HG03025 (cell line): ENCODE results near the gene EIF4G3.
"Not testable (repeated sequence)": the region's sequence is repeated elsewhere in the genome, so short reads cannot be mapped to it uniquely, and the experiment has no call there.

Source experiments
- ATAC-seq: cut with Tn5 transposase; IDR thresholded peaks from one replicate; pipeline ENCODE4 v1.9.1; 2021; ENCODE audit warnings: mild to moderate bottlenecking, moderate library complexity; ENCODE audit not compliant: unreplicated experiment, low FRiP score

The EIF4G3 gene

DNA sequence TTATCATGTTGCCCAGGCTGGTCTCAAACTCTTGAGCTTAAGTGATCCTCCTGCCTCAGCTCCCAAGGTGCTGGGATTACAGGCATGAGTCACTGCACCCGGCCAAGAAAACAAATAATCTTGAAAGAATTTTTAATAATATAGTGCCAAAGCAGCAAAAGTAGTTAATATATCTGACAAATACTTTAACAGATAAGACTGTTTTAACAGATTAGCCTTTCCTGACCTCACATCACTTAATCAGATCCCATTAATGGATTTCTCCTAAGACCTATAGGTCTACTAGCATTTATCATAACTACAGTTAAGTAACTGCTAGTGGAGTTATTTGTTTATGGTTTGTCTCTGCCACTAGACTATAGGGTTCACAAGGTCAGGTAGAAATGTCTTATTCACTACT is 328.5 kb downstream of the EIF4G3 start:
- ATAC-seq: no peak

DNA sequence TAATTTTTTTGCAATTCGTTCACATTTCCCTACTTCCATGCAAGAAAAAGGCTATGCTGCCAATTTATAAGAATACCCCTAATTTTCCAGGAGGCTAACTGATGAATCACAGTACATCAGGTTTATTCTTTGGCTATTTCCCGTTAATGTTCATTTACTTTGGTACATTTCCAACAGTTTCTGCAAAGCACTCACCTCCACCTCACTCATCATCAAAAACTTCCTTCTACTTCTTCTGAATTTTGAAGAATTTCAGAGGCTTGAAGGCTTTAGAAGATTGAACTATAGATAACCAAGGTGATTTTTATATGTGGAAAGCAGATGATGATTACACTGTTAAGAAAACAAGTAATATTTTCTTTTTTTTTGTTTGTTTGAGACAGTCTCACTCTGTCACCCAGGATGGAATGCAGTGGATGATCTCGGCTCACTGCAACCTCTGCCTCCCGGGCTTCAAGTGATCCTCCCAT is 329.1 kb downstream of the EIF4G3 start:
- ATAC-seq: no peak

DNA sequence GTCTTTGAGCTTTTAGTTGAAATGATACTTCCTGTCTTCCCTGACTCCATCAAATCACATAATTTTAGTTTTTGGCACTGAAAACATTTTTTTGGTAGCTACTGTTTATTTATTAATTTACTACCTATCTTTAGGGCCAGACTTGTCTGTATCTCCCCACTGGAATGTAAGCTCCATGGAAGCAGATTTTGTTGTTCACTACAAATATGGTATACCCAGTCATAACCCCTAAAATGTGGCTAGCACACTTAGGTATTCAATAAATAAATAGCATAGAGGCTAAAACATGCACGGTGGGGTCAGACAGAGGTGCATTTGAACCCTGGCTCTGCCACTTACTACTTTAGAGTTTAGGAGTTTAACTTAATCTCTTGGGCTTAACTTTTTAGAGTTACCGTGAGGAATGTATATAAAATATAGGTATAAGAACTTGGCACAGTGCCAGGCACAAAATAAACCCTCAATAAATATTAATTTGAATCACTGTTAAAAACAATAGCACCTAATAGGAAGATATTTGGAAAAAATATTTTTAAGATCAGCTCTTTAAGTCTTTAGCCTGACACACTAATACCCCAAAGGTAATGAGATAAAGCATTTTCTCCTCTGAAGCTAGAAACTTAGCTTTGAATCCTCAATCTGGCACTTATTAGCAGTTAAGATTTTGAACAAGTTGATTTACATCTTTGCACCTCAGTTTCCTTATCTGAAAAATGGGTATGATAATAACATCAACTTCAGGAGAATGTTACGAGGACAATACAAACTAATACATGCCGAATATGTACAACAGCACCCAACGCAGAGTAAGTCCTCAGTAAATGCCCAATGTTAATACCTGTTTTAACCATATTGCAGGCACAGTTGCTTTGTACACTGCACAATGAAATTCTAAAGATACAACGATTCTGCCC is 330.0 kb downstream of the EIF4G3 start:
- no peak for ATAC-seq

DNA sequence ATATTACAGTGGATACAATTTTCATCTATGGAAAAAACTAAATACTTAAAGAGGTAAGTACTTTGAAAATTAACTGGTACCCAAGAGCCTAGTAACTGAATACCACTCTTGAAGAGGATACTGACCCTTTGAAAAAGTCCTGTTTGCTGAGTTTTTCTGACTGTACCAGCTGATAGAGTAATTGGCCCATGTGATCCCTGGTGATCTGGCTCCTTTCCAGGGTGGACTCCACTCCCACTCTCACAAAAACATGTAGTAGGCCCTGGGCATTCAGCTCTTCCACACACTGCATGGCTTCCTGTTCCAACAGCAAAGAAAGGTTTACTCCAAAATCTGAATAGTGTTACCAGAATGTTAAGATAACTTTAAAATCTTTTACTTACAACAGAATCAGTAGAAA is 336.0 kb downstream of the EIF4G3 start:
- ATAC-seq: no peak

DNA sequence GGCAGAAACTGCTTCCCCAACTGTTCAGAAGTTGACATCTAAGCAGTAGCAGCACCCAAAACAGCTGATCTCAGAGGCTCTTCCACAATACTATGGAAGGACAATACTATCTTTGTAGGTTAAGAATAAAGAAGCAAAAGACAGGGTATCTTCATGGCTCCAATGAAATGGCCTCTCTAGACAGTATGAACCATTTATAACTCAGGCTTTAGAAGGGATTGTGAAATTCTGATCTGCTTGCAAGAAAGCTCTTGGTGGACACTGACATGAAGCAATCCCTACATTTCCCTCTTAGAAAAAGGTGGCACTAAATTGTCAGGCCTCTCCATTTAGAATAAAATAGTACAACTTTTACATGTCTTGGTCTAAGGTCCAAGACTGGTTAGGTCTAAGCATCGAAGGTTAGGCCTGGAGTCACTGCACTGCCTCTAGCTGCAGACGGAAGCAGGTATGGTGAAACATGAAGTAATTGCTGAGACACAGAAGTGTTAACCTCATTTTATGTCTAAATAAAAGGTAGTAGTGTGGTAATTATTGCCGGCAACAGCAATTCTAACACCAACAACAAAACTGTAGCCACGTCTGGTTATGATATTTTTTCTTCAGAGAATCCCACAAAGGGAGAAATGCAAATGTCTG is 339.0 kb downstream of the EIF4G3 start:
- no peak for ATAC-seq

DNA sequence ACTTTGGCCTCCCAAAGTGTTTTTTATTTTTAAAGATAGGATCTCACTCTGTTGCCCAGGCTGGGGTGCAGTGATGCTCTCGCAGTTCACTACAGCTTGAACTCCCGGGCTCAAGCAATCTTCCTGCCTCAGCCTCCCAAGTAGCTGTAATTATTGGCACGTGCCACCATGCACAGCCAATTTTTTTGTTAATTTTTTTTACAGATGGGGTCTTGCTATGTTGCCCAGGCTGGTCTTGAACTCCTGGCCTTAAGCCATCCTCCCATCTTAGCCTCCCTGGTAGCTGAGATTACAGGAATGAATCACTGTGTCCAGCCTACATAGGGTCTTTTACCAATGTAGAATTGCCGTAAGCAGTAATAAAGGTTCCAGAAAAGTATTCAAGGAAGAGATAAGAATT is 340.5 kb downstream of the EIF4G3 start:
- no peak for ATAC-seq

DNA sequence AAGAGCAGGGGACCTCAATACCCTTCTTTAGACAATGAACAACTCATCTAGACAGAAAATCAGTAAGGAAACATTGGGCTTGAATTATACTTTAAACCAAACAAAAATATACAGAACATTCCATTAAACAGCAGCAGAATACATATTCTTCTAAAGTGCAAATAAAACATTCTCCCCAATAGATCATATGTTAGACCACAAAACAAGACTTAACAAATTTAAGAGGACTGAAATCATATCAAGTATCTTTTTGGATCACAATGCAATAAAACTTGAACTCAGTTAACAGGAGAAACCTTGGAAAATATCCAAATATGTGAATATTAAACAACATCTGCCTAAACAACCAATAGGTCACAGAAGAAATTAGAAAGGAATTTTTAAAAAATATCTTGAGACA is 341.9 kb downstream of the EIF4G3 start:
- ATAC-seq: no peak

DNA sequence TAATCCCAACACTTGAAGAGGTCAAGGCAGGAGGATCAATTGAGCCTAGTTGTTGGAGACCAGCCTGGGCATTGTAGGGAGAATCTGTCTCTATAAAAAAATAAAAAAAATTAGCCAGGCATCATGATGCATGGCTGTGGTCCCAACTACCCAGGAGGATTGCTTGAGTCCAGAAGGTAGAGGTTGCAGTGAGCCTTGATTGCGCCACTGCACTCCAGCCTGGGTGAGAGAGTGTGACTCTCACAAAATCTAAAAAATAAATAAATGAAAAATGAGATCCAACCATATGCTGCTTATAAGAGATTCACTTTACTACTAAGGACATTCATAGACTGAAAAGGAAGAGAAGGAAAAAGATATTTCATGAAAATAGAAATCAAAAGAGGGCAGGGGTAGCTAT is 342.5 kb downstream of the EIF4G3 start:
- ATAC-seq: no peak

DNA sequence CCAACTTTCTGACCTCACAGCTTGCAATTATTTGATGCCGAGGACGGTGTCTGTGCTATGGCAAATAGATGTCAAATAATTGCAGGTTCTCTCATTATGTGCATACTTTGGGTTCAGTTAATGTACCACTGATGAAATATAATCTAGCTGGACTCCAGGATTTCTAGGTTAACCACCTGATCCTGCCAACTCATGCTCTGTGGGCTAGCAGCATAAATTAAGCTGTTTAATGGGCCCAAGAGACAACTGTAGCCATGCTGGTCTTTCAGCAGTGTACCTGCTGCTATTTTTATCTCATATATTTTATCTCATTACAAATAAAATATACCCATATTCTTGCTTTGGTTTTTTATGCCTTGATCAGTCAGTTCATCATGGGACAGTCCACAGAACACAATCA is 346.3 kb downstream of the EIF4G3 start:
- no peak for ATAC-seq

DNA sequence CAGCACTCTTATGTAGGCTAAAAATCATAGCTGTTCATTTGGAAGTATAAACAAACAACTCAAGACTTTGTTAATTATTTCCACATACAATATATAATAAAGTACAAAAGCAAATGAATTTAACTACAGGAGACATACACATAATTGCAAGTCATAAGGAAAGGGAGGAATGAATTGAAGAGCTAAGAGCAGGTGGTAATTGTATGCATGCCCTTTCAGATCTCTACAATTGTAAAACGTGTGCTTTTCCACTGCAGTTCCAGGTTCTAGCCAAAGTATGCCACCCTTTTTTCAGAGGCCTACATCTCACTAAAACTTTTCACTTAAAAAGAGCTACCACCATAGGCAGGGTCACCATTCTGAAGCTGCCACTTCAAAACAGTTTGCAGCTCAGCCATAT is 346.8 kb downstream of the EIF4G3 start:
- ATAC-seq: no peak

DNA sequence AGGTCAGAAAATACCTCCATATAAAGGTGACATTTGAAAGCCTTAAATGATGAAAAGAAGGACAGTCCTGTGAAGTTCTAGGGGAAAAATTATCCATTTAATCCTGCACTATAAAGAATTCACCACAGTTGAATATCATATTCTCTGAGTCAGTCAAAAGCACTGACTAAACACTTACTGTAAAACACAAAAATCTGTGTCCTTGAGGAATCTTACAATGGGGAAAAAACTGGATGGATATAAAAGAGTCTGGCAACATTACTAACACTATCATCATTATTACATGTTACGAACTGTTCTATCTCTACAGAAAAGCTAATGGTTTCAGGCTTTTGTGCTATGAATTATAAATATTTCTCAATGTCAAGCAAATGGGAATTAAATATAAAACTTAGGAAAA is 347.2 kb downstream of the EIF4G3 start:
- no peak for ATAC-seq

DNA sequence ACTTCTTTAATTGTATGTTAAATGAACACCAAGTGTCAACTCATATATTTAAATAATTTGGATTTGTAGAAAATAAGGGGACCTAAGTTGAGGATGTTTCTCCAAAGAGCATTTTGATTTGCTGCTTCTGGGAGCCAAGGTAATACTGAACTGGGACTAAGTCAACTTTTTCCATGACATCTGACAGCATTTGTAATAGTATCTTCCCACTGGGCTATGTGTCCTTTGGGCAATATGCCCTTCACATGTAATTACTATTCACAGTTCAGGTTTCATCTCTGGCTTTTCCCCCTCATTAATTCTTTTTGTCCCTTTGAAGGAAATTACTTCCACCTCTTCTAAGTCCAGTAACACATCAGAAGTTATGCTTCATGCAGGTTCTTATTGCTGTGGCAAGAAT is 352.9 kb downstream of the EIF4G3 start:
- ATAC-seq: no peak

DNA sequence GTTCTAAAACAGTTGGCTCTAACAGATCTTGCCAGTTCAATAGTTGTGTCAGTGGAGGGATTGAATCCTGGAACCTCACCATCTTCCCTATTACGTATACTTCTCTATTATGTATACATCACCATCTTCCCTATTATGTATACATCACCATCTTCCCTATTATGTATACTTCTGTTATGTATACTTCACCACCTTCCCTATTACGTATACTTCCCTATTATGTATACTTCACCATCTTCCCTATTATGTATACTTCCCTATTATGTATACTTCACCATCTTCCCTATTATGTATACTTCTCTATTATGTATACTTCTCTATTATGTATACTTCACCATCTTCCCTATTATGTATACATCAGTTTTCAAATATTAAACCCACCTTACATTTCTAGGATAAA is 355.2 kb downstream of the EIF4G3 start:
- ATAC-seq: no peak

DNA sequence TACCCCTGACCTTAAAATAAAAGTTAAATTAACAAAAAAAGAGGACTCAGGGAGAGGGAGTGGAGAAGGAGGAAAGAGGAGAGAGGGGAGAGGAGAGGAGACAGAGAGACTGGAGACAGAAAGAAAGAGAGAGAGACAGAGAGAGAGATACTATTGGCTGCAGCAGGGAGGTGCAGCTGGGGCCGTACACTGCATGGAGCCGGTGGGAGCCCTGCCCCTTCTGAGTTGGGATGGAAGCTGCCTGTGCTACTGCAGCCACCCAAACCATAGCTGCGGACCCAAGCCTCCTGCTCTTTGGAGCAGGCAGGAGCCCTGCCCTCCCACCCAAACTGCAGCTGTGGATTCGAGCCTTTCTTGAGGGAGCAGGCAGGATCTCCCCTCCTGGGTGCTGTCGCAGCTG is 356.9 kb downstream of the EIF4G3 start:
- no peak for ATAC-seq

DNA sequence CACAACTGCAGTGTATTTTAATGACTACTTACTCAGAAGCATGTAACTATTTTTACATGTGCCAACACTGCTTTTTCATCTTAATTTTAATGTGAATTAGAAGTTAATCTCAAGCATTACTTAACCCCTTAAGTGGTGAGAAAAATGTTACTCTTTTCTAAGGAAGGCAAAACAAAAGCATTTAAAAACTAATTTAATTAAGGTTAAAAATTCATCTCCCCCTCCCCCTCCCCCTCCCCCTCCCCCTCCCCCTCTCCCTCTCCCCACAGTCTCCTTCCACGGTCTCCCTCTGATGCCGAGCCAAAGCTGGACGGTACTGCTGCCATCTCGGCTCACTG is 362.2 kb downstream of the EIF4G3 start:
- no peak for ATAC-seq

DNA sequence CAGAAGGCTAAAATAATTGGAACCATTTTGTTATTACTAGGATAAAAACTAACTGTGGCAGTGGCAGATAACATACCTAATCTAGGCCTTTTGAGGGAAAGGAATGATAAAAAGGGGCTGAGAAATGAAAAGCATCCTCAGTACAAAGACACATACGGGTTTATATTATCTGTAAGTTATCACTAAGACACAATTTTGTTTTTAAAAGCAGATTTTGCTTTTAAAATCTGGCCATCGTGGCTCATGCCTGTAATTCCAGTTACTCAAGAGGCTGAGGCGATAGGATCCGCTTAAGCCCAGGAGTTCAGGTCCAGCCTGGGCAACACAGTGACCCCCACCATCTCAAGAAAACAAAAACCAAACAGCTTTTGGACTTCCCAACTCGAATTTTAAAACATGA is 364.8 kb downstream of the EIF4G3 start:
- ATAC-seq: no peak

DNA sequence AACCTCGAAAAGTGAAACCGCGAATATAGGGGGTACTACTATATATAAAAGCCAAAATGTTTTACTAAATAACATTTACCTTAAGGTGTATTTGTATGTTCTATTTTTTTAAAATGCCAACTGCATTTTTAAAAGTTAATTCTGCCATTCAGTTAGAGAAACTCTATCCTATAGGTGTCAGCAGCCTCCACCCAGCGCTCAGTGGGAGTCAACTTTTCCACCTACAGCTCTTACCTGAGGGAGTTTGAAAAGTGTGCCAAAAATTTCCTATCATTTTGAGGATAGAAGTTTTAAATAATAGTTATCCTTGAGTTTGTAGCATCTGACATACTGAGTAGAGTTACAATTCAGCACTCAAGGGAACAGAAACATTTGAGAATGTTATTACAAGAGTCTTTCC is 383.5 kb downstream of the EIF4G3 start:
- no peak for ATAC-seq

DNA sequence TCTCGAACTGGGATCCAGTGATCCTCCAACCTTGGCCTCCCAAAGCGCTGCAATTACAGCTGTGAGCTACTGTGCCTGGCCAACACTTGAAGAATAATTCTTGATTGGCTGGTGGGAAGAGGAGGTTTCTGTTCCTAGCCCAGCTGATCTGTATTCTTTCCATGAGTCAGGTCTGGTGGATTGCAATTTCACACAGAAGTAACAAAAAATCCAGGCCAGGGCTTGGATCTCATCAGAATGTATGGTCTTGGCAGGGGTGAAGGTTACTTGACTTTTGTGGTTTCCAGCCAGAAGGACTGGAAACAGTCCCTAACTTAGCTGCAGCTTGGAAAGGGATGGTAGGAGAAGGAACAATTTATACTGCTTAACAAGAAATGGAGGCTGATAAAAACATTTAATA is 384.5 kb downstream of the EIF4G3 start:
- ATAC-seq: no peak

DNA sequence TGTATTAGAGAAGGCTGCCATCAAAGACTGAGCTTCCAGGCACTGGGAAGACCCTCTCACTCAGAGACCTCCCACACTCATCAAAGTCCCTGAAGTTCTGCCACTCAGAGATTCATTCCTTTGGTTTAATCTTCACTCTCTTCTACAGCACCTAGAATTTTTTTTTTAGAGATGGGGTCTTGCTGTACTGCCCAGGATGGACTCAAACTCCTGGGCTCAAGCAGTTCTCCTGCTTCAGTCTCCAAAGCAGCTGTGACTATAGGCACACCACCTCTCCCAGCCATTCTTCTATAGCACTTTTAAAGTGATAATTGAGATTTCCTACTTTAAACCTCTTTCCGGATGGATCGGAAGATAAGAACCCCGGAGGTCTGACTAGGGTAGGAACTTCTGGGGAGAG is 385.9 kb downstream of the EIF4G3 start:
- ATAC-seq: no peak

DNA sequence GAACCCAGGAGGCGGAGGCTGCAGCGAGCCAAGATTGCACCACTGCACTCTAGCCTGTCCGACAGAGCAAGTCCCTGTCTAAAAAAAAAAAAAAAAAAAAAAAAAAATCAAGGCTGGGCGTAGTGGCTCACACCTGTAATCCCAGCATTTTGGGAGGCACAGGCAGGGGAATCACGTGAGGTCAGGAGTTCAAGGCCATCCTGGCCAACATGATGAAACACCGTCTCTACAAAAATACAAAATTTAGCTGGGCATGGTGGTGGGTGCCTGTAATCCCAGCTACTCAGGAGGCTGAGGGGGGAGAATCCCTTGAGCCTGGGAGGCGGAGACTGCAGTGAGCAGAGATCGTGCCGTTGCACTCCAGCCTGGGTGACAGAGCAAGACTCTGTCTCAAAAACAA is 387.1 kb downstream of the EIF4G3 start:
- not testable (repeated sequence) for ATAC-seq

DNA sequence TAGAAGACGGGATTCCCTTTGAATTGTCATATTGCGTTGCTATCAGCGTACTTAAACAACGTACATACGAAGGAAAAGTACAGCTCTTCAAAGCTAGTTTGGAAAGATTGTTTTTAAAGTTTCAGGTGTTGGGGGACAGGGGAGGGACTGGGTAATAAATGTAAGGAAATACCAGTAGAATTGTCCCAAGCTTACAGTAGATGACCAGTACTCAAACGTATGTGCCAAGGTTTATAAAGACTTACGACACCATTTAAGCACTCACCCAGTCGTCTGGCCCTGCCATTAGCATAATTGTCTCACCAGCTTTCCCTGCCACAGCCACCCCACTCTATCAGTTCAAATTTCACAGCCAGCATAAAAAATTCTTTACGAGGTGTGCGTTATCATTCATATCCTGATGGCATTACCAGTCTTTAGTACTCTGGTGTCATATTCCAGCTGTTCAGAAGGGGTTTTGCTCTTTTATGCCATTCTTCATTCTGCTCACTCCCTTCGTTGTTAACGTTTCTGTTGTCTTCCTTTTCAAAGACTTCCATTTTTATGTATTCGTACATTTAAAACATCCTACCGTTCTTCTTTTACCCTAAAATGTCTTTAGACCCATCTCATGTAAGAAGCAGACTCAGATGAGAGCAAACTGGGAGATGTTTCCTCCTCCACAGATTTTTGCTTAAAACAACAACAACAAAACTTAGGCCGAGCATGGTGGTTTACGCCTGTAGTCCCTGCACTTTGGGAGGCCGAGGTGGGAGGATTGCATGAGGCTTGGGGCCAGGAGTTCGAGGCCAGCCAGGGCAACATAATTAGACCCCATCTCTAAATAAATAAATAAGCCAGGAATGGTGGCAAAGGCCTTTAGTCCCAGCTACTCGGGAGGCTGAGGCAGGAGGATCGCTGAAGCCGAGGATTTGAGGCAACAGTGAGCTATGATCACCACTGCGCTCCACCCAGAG is 388.6 kb downstream of the EIF4G3 start:
- ATAC-seq: no peak
